Measurements from ENCODE around the gene RAD21L1. TPM values are rescaled to one million over a fixed set of nuclear protein-coding genes. Genes with fewer than 3 reads are reported as not detected.

The RAD21L1 gene
- total and polyA plus RNA-seq, 10 donors, result not detected

GRCh38 chr20:1190847-1191246 is 35.0 kb upstream of the RAD21L1 start:
- Histone ChIP-seq H3K4me3 (no peak overlapping the region), H3K27ac (no peak overlapping the region), H3K4me1 (peaks cover 0 to 8% (median 3%) of the 10 kb centered on the region in 6 donors), H3K9me3 (no peaks in the 10 kb centered on the region), H3K36me3 (no peaks in the 10 kb centered on the region), H3K27me3 (replicated peaks in 1 of 7) (peaks cover 0 to 19% (median 4%) of the 10 kb centered on the region in 7 donors)
- no peak for DNase-seq
- 70 to 90% (median 86%) methylated on average over 3 of the region's 3 CpGs for WGBS, 5 donors
- TF ChIP-seq POLR2A (IDR thresholded peaks at IDR 0.05) (no peak), POLR2AphosphoS5 (IDR thresholded peaks at IDR 0.05) (no peak), CTCF (IDR thresholded peaks at IDR 0.05 in 8 of 11, conservative IDR thresholded peaks at IDR 0.05 in 3 of 11) (no peak)
- intact Hi-C loops (cut with DNase I; ENCODE audit: low total_unique reads), result no loop called here

- WGBS, 5 donors, result 81 to 89% (median 88%) methylated on average over 3 of the region's 3 CpGs
These were observed 34.5 kb upstream of the RAD21L1 start for GRCh38 chr20:1191299-1191698.

GRCh38 chr20:1195226-1195625 is 30.6 kb upstream of the RAD21L1 start:
- Histone ChIP-seq H3K4me1 (no peaks in the 10 kb centered on the region), H3K4me3 (no peak overlapping the region), H3K27ac (no peak overlapping the region), H3K27me3 (replicated peaks in 1 of 7) (no peaks in the 10 kb centered on the region), H3K9me3 (peaks cover 0 to 4% (median 0%) of the 10 kb centered on the region in 8 donors), H3K36me3 (no peaks in the 10 kb centered on the region)
- no peak for DNase-seq
- WGBS, 5 donors, result 91 to 100% (median 95%) methylated on average over 1 of the region's 1 CpG
- intact Hi-C loops (cut with DNase I; ENCODE audit: low total_unique reads), result no loop called here
- TF ChIP-seq POLR2A (IDR thresholded peaks at IDR 0.05), result no peak

More at GRCh38 chr20:1191299-1191698, 34.5 kb upstream of the RAD21L1 start:
- no peak for TF ChIP-seq POLR2A (IDR thresholded peaks at IDR 0.05)
- TF ChIP-seq CTCF (IDR thresholded peaks at IDR 0.05 in 8 of 11, conservative IDR thresholded peaks at IDR 0.05 in 3 of 11), result no peak
- peaks cover 0 to 6% (median 0%) of the 10 kb centered on the region in 6 donors for H3K4me1 ChIP-seq
- intact Hi-C loops (cut with DNase I; ENCODE audit: low total_unique reads), result no loop called here
- no peak overlapping the region for H3K4me3 ChIP-seq
- no peaks in the 10 kb centered on the region for H3K9me3 ChIP-seq
- no peaks in the 10 kb centered on the region for H3K36me3 ChIP-seq
- no peak overlapping the region for H3K27ac ChIP-seq
- no peak for DNase-seq
- peaks cover 0 to 15% (median 4%) of the 10 kb centered on the region in 7 donors for H3K27me3 ChIP-seq (replicated peaks in 1 of 7)

- peaks cover 0 to 4% (median 0%) of the 10 kb centered on the region in 8 donors for H3K9me3 ChIP-seq
- H3K27me3 ChIP-seq (replicated peaks in 1 of 7), result no peaks in the 10 kb centered on the region
- H3K36me3 ChIP-seq, result no peaks in the 10 kb centered on the region
- no peak for DNase-seq
- no peak for TF ChIP-seq CTCF (IDR thresholded peaks at IDR 0.05 in 8 of 11, conservative IDR thresholded peaks at IDR 0.05 in 3 of 11)
- TF ChIP-seq POLR2AphosphoS5 (IDR thresholded peaks at IDR 0.05), result no peak
- TF ChIP-seq POLR2A (IDR thresholded peaks at IDR 0.05), result no peak
- H3K4me1 ChIP-seq, result no peaks in the 10 kb centered on the region
- intact Hi-C loops (cut with DNase I; ENCODE audit: low total_unique reads), result no loop called here
- 70 to 94% (median 90%) methylated on average over 2 of the region's 2 CpGs for WGBS, 5 donors
- H3K27ac ChIP-seq, result no peak overlapping the region
- no peak overlapping the region for H3K4me3 ChIP-seq
These were observed 29.2 kb upstream of the RAD21L1 start for GRCh38 chr20:1196634-1197033.

GRCh38 chr20:1197801-1198200 is 28.0 kb upstream of the RAD21L1 start:
- H3K4me1 ChIP-seq, result no peaks in the 10 kb centered on the region
- no peak overlapping the region for H3K27ac ChIP-seq
- 82 to 88% (median 85%) methylated on average over 7 of the region's 7 CpGs for WGBS, 5 donors
- peaks cover 0 to 4% (median 0%) of the 10 kb centered on the region in 7 donors for H3K27me3 ChIP-seq (replicated peaks in 1 of 7)
- TF ChIP-seq POLR2AphosphoS5 (IDR thresholded peaks at IDR 0.05) (no peak), POLR2A (IDR thresholded peaks at IDR 0.05) (no peak), CTCF (IDR thresholded peaks at IDR 0.05 in 8 of 11, conservative IDR thresholded peaks at IDR 0.05 in 3 of 11) (no peak)
- intact Hi-C loops (cut with DNase I; ENCODE audit: low total_unique reads), result no loop called here
- DNase-seq, result no peak
- H3K9me3 ChIP-seq, result peaks cover 0 to 4% (median 0%) of the 10 kb centered on the region in 8 donors
- H3K36me3 ChIP-seq, result no peaks in the 10 kb centered on the region
- H3K4me3 ChIP-seq, result no peak overlapping the region

All from spleen (tissue), 11 donors.